ENCODE data around the gene NTRK2. TPM values are rescaled to one million over a fixed set of nuclear protein-coding genes. Genes with fewer than 3 reads are reported as not detected.

The NTRK2 gene
- total and polyA plus RNA-seq, 12 donors, result 0.43 to 5.6 (median 2.1) TPM

- DNase-seq, result no peak
- Histone ChIP-seq H3K9me3 (replicated peaks in 1 of 3) (no peaks in the 10 kb centered on the region), H3K27me3 (no peaks in the 10 kb centered on the region), H3K36me3 (replicated peaks in 1 of 2) (no peaks in the 10 kb centered on the region), H3K4me3 (no peak overlapping the region), H3K4me1 (replicated peaks in 1 of 2) (no peaks in the 10 kb centered on the region), H3K27ac (no peak overlapping the region)
- no peak for TF ChIP-seq POLR2A (IDR thresholded peaks at IDR 0.05)
- no peak for TF ChIP-seq CTCF (IDR thresholded peaks at IDR 0.05)
- intact Hi-C loops (cut with DNase I), result no loop called here
- WGBS, 4 donors, result 75 to 100% (median 83%) methylated on average over 1 of the region's 1 CpG
These were observed 309.1 kb downstream of the NTRK2 start for GRCh38 chr9:84978661-84979060.

GRCh38 chr9:84983749-84984148 is 314.2 kb downstream of the NTRK2 start:
- TF ChIP-seq POLR2A (IDR thresholded peaks at IDR 0.05) (no peak), CTCF (IDR thresholded peaks at IDR 0.05) (no peak)
- DNase-seq, result no peak
- WGBS, 4 donors, result 88 to 96% (median 88%) methylated on average over 3 of the region's 3 CpGs
- H3K4me1 ChIP-seq (replicated peaks in 1 of 2), result no peaks in the 10 kb centered on the region
- H3K27me3 ChIP-seq, result no peaks in the 10 kb centered on the region
- no peaks in the 10 kb centered on the region for H3K36me3 ChIP-seq (replicated peaks in 1 of 2)
- H3K9me3 ChIP-seq (replicated peaks in 1 of 3), result no peaks in the 10 kb centered on the region
- no peak overlapping the region for H3K4me3 ChIP-seq
- intact Hi-C loops (cut with DNase I), result no loop called here
- no peak overlapping the region for H3K27ac ChIP-seq

GRCh38 chr9:84988621-84989020 is 319.1 kb downstream of the NTRK2 start:
- TF ChIP-seq CTCF (IDR thresholded peaks at IDR 0.05) (no peak), POLR2A (IDR thresholded peaks at IDR 0.05) (no peak)
- Histone ChIP-seq H3K4me3 (no peak overlapping the region), H3K9me3 (replicated peaks in 1 of 3) (no peaks in the 10 kb centered on the region), H3K27ac (no peak overlapping the region), H3K27me3 (no peaks in the 10 kb centered on the region), H3K4me1 (replicated peaks in 1 of 2) (no peaks in the 10 kb centered on the region), H3K36me3 (replicated peaks in 1 of 2) (no peaks in the 10 kb centered on the region)
- intact Hi-C loops (cut with DNase I), result no loop called here
- no peak for DNase-seq
- 52 to 83% (median 78%) methylated on average over 1 to 2 of the region's 2 CpGs for WGBS, 4 donors

- WGBS, 4 donors, result 70 to 81% (median 76%) methylated on average over 6 of the region's 6 CpGs
- intact Hi-C loops (cut with DNase I), result no loop called here
- TF ChIP-seq POLR2A (IDR thresholded peaks at IDR 0.05), result no peak
- TF ChIP-seq CTCF (IDR thresholded peaks at IDR 0.05), result no peak
- no peak for DNase-seq
- Histone ChIP-seq H3K27ac (no peak overlapping the region), H3K36me3 (replicated peaks in 1 of 2) (no peaks in the 10 kb centered on the region), H3K4me3 (no peak overlapping the region), H3K9me3 (replicated peaks in 1 of 3) (no peaks in the 10 kb centered on the region), H3K4me1 (replicated peaks in 1 of 2) (no peaks in the 10 kb centered on the region), H3K27me3 (no peaks in the 10 kb centered on the region)
These were observed 320.9 kb downstream of the NTRK2 start for GRCh38 chr9:84990416-84990815.
